NCI-H2196 treated with DMSO at 0.1 percent for 48 hours (cell line): ENCODE data around the gene RAD51B.

Experiments
- DNase-seq: peaks from one replicate; lab custom pipeline; 2025; ENCODE audit not compliant: unreplicated experiment; lab: John Stamatoyannopoulos, UW

The RAD51B gene

DNA sequence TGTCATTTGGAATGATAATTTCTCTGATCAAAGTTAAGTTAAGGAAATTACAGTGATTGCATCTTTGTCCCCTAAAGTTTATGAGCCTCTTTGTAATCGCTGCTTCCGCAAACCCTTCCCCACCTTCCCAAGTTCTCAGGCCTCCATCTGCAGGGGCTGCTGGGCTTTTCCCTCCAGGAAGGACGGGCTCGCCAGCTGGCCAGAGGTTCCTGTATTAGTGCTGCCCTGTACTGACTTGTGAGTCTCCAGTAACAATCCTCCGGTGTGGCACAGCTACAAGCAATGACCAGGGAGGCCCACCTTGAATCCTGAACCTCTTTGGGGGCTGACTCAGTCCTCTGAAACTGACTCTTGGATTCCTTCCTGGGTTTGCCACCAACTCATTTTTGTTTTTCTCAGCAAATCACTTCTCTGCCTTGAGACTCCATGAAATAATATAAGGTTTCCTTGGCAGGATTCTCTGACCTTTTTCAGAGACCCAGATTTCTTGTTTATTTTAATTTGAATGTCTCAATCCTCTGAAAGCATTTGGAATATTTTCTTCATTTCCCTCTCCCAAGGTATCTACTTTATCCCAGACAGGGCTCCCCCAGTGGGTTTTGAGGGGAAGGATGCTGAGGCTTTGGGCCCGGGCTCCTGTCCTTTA is 574.7 kb downstream of the RAD51B start:
- no peak for DNase-seq

DNA sequence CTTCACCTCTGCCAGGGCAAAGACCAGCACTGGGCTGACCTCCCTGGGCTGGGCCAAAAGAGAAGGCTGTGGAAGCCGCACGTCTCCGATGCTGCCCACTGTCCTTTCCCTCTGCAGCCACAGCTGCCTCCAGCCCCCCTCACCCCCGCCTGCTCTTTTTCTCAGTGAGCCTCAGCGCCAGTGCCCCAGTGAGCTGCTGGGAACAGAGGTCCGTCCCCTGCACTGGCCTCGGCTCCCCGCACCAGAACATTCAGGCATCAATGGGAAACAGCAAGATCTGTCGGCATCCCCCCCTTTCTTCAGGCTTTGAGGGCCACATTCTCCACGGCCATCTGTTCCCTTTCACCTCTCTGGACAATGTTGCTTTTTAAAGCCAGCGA is 575.2 kb downstream of the RAD51B start:
- no peak for DNase-seq

DNA sequence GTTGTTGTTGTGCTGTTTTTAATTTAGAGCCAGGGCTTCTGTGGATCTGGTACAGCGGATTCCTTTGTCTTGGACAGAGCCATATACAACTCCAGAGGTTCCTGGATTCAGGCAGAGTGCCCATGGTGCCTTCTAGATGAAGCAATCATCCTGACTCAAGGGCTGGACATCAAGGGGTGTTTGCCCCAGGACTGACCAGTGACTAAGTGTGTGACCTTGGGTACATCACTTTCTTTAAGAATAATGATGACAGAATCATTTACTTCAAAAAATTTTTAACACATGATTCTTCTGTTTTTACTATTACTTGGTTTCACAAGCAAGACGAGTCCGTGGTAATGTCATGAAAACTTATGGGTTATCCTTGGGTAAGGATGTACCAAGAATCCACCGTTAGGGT is 576.0 kb downstream of the RAD51B start:
- DNase-seq = no peak

DNA sequence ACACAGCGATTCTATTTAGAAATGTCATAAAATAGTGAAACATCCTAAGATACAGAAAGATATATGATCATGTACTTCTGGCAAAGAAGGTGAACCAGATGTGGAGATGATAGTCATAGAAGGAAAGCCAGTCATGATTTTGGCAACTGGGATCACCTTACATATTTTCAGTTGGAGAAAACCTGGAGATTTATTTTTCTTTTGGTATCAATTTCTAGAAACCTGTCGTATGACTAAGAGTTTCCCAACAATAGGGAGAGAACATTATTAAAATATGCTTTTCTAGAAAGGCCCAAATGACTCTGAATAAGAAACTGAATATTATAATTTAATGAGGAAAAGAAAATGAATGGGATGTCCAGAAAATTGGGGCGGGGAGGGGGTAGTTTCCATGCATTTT is 576.9 kb downstream of the RAD51B start:
- no peak for DNase-seq

DNA sequence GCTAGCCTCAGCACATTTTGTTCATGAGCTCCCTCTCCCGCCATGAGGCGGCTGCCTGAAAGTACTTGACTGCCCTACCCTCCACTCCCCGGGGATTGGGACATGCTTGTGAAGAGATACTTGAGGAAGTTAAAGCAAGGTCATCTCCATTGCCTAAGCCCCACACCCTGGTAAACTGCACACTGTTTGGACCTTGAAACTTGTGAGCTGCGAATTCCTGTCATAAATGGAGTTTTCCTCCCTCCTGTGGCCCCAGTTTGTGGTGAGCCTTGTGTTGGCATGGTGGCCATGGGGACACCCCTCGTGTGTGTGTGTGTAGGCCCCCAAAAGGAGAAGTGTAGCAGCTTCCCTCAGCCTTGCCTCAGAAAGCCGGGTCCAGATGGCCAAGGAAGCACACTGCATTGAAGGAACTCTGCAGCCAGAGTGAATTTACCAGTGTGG is 577.8 kb downstream of the RAD51B start:
- DNase-seq = no peak

DNA sequence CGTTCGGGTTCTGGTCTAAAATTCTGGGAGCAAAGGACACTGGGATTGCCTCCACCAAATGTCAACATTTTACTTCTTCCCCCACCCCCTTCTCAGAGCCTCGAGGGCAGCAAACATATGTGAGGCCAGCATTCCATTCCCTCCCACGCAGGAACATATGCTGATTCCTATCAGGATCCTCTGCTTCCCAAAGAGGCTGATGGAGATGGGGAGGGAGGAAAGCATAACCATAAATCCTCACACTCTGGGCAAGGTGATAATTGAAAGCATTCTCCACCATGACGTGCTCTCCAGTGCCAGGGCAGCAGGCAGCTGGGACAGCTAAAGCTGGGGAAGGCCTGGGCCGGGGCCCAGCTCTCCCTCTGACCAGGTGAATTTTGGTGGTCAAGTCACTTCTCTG is 578.2 kb downstream of the RAD51B start:
- no peak for DNase-seq

DNA sequence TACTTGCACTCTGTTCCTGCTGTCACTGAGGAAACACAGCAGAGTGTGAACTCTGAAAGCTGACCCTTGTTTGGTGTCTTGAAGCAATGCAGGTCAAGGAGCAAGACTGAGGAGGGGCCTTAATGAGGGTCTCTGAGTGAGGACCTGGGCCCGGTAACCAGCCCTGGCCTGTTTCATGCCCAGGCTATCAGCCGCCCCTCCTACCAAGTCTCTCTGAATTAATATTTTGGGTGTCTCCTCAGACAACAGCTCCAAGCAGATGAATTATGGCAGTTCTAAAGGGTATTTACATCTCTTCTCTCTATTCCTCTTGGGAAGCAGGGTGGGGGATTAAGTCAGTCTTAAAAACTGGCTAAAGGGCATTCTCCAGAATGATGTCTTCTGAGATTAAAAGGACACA is 578.8 kb downstream of the RAD51B start:
- no peak for DNase-seq

DNA sequence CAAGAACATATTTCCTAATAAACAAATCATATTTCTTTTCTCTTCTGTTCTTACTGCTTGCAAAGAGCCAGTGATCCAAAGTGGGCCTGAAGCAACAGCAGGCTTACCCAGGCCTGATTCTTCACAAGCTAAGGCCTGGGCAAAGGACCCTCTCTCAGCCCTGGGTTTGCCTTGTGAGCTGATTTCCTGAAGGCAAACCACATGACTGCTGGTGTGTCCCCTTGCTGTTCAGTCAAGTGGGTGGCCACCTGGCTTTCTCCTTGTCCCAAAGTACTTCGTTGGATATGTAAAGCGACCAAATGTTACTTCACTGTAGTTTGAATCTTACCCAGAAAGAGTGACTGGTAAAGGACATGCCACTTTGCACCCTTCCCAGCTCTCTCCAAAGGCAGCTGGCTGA is 580.4 kb downstream of the RAD51B start:
- DNase-seq = no peak

DNA sequence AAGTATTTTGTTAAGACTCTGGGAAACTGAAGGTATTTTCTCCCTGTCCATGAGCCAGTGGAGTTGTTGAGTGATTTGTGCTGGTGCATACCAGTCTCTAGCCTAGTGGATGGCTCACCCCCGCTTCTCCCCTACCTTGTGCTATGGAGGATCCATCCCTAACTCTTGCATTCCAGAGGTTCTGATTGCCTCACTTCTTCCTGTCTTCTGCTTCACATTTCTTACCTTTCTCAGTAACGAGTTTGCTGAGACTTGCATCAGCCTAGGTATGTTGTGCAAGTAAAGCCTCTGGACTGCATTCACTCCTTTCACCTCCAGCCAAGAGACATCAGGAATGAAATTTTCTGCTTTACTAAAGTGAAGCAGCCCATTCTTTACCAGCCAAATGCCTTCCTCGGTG is 581.7 kb downstream of the RAD51B start:
- DNase-seq = no peak

DNA sequence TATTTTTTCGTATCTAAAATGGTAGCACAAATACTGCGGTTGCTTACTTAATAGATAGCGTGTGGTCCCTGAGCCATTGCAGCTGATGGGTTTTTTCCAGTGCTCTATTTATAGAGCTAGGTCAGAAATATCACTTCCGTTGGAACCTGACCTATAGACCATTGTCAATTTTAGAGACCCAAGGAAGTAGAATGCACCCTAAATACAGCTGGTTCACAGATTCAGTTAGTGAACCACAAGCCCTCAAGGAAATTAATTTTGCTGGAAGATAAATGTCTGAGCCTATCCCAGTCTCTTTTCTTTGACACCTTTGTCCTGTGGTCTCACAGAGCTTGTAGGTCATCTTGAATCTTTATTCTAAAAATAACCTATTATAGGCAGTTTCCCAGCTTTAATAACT is 582.3 kb downstream of the RAD51B start:
- DNase-seq = no peak

DNA sequence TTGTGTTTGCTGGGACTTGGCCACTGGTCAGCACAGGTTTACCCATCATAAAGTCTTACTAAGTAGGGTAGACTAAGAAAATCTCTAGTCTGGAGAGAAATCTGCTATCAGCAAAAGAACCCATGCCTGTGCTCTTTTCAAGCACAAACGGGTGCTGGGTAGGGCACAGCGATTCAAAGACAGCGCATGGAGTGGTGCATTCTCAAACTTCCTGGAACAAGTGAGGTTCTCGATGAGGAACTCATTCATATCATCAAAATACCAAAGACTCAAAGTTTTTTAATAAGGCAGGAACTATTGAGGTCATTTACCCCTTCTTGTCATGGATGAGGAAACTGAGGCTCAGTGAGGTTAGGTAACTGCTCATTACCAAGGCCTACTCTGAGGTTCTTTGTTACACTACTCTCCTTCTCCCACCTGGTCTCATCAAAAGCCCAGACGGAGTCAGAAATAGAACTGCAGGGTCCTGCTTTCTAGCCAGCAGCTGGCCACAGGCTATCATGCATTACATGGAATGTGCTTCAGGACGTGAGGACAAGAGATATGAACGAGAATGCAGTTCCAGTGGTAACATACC is 583.0 kb downstream of the RAD51B start:
- DNase-seq = no peak

DNA sequence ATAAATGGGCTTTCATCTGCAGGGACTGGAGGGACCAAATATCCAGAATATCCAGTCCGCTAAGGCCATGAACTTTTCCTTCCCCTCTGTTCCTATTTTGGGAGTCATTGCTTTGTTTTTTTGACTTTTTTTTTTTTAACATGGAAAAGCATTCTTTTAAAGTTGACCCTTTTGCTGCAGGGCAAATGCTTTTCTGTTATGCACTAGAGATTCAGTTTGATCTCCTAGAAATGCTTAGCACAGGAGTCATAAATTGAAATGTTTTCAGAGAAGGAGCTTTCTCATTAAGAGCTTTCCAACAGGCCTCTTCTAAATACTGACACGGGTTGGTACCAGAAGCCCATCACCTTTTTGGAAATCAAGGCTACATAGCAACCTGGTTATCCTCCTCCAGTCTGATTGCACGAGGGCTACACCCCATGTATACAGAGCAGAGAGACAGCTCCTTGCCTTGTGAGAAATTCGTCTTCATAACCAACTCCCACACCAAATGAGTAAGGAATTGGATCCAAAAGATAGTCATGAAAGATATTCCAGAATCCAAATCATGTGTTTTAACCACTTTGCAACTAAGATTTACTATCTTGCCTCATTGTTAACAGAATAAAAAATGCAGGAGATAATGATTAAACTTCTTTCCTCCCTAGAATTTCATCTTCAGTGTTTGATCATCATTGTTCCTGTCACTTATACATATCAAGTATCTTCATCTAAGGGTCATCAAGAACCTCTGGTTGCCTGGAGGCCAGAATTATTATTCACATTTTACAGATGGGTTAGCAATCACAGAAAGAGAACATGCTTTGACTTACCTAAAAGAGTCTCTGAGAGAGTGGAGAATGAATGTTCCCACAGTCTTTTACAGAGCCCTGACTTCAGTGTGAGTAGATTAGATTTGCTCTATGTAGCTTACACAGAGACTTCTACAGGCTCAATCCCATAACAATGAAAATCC is 583.9 kb downstream of the RAD51B start:
- DNase-seq = no peak

DNA sequence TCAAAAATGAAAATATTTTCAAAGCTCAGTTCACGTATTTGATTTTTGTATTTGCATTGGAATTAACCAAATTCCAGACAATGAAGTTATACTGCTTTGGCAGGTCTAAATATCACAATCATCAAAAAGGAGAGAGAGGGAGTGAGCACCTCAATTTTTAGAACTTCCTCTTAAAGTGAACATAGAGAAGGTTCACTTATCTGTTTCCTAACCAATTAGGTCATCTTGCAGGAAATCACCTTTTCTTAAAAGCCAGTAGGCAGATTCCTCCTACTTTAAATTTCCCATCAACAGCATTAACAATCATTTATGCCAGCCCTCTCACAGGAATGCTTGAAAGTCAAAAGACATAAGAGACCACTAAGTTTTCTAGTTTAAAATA is 584.6 kb downstream of the RAD51B start:
- DNase-seq = no peak

DNA sequence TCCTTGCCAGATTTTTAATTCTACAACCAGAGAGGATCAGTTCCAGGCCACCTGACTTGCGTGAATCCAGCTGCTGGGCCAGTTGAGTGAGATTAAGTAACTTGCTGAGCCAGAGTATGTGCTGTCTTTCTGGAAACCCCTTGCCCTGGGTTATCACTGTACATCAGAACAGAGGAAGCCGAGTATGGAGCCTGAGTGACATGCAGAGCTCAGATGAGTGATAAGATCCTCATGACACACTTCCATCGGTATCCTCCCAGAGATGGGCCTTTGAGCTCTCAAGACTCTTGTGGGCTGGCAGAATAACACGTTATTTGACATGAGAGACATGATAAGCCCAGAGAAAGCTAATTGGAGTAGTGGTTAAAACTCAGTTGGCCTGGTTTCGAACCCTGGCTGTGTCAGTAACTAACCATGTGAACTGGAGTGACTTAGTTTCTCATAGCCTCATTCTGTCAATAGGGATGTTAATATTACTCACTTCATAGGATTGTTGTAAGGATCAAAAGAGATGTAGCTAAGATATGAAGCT is 585.1 kb downstream of the RAD51B start:
- DNase-seq = no peak

DNA sequence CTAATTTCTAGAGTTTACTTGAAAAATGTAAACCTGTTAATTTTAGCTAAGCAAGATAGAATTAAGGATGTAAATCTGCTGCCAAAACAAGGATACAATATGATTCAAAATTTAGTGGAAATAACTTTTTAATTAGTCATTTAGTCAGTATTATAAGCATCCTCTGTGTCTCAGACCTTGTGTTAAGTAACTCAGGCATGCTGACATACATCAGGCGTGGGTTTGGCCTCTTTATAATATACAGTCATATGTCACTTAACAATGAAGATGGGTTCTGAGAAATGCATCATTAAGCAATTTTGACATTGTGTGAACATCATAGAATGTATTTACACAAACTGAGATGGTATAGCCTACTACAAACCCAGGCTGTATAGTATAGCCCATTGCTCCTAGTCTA is 586.4 kb downstream of the RAD51B start:
- DNase-seq = no peak

DNA sequence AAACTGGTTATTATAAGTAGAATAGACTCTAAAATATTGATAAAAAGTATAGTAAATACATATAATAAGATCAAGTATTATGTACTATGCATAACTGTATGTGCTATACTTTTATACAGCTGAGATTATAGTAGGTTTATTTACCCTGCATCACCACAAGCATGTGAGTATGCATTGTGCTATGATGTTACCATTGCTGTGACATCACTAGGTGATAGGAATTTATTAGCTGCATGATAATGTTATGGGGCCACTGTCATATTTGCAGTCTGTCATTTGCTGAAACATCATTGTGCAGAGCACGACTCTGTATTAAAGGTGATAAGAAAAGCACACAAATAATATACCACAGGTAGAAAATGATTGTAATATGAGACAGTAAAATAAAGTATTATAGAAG is 587.7 kb downstream of the RAD51B start:
- no peak for DNase-seq

DNA sequence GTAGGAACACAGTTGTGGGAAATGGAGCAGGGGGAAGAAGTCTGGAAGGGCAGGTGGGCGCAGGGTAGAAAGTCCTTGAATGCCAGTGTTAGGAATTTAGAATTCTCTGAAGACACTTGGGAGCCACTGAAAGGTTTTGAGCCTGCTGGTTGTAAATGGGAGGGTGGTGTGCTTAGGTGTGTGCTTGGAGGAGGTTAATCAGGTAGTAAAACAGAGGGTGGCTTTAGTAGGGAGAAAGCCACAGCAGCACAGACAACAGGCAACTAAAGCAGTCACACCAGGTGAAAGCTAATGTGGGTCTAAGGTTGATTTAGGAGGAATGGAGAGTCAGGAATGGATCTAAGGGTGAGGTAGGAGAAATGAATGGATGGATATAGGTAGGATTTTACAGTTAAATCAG is 588.2 kb downstream of the RAD51B start:
- no peak for DNase-seq

DNA sequence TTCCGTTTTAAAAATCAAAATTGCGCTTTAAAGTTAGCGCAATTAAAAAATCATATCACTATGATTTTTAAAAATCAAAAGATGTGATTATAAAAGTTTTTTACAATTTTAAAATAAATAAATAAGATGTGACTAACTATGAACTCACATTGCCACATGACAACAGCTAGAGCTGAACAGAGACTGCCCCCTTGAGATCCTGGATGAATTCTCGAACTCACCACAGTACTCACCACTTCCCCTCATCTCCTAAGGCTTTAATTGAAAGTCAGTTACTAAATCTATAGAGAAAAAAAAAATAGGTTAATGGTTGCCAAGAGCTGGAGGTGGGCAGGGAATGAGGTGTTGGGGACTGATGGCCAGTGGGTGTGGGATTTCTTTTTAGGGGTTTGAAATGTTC is 589.1 kb downstream of the RAD51B start:
- no peak for DNase-seq

DNA sequence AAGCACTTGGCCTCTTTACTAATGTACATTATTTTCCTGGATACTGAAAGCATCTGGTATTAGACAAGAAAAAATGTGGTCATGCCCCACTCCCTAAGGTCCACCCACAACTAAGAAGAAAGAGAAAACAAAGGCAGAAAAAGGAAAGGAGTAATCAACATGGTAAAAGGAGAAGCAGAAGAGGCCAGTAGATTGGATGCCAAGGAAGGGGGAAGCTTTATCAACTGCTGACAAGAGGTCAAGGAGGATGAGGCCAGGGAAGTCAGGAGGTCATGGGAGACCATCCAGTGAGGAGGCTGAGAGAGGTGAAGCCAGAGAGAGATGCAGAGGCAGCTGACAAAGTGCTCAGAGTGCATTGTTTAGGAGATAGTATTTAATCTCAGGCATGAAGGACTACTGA is 589.8 kb downstream of the RAD51B start:
- DNase-seq = no peak

DNA sequence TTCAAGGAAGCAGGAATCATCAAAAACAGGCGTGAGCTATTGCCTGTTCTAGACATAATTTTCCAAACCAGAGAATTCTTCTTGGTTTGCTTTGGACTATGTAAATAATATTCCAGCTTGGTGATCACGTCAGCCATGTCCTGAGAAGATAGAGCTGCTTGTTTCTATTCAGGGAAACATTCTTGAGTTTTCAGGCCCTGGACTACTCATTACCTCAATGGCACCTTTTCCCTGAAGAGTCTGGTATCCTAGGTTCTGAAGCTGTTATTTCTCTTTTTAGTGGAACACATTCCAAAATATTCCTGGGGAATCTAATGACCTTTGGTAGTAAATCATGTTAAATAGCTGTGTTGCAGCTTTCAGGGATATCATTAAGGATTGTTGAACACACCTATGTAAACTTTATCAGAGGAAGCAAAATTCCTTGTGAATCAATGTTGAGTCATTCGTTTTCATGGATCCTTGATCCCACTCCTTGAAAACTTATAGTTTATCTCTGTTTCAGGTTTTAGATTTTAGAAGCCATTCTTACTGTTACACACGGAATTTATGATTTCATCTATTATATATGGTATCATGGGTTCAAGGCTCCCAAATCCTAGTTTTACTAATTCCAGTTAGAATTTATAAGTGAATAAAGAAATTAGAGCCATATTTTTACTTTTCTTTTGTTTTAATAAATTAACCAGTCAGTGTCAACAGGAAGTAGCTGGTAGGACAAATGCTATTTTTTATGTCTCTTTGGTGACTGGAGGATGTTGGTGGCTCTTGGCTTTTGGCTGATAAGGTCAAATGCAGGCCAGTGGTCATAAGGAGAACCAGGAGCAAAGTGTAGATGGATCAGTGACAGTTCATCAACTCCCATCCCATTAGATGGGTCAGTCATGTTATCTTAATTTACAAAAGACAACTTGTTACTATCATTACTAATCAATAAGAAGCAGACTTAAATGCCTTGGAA is 593.2 kb downstream of the RAD51B start:
- no peak for DNase-seq

DNA sequence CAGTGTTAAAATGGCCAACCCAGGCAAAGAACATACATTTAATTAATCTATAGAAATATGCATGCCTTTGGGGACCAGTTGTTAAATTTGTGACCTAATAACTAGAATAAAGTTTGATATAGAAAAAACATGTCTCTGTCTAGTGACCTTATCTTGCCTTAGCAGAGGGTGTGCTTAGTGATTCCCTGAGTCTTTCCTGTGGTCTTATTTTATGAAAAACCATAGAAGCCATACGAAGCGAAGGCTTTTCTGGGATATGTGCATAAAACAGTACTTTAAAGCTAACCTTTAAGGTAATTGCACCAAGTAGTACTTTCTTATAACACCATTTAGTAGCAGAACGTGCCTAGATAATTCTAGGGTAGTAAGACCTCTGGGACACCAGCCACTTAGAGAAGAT is 593.9 kb downstream of the RAD51B start:
- no peak for DNase-seq
